ENCODE results near the gene RNF25.

Gene RNF25

GRCh38 chr2:218671654-218672566, at the start of gene RNF25, which contains the start of gene STK36 (continued):
- TF ChIP-seq MZF1 (tag by site-specific recombination; IDR thresholded peaks at IDR 0.05; ENCODE audit: borderline replicate concordance) (no peak), ZNF544 (tag by site-specific recombination; IDR thresholded peaks at IDR 0.05) (no peak), ZNF785 (tag by site-specific recombination; IDR thresholded peaks at IDR 0.05) (no peak), YY1 (tag by site-specific recombination; IDR thresholded peaks at IDR 0.05) (peak; percentile 73; the same call in 1 of the 2 replicates), ZNF561 (tag by site-specific recombination; IDR thresholded peaks at IDR 0.05; ENCODE audit: borderline replicate concordance) (no peak)

GRCh38 chr2:218721488-218721887, 49.7 kb upstream of the RNF25 start:
- peaks cover 3% of the 10 kb centered on the region; the same call in 1 of the 2 replicates for H3K9me3 ChIP-seq (ENCODE audit: control insufficient read depth, insufficient read depth, low read depth, low read length)
- H3K4me1 ChIP-seq (ENCODE audit: control insufficient read depth, insufficient read depth, low read length): peaks cover 41% of the 10 kb centered on the region
- CTCF ChIA-PET: interaction anchor here (0.5 to 3.5 kb wide), 8 partner anchors 10 to 139 kb away, joined by 3 to 41 read pairs (median 4); partner anchors contain the start of gene TTLL4
- no peak for TF ChIP-seq ZNF768 (tag by site-specific recombination; IDR thresholded peaks at IDR 0.05)
- no peak for TF ChIP-seq SP2 (tag by site-specific recombination; IDR thresholded peaks at IDR 0.05)
- TF ChIP-seq KLF10 (tag by site-specific recombination; IDR thresholded peaks at IDR 0.05): no peak
- POLR2A ChIA-PET: interaction anchor here (0.6 to 1.1 kb wide), 2 partner anchors 10 to 648 kb away, joined by 3 read pairs; no protein-coding TSS in a partner anchor
- no peak overlapping the region for H3K4me3 ChIP-seq (ENCODE audit: low read depth, low read length)
- no peak overlapping the region for H3K27ac ChIP-seq (ENCODE audit: extremely low read depth, low read depth, low read length)
- H3K36me3 ChIP-seq (ENCODE audit: control insufficient read depth in 2 of 2, insufficient read depth in 1 of 2, low read length in 2 of 2): peaks cover 3 to 15% of the 10 kb centered on the region in 2 experiments

- Histone ChIP-seq H3K4me3 (ENCODE audit: low read depth, low read length) (no peak overlapping the region), H3K27ac (ENCODE audit: extremely low read depth, low read depth, low read length) (no peak overlapping the region), H3K4me1 (ENCODE audit: control insufficient read depth, insufficient read depth, low read length) (peaks cover 41% of the 10 kb centered on the region), H3K9me3 (ENCODE audit: control insufficient read depth, insufficient read depth, low read depth, low read length) (no peaks in the 10 kb centered on the region), H3K36me3 (ENCODE audit: control insufficient read depth in 2 of 2, insufficient read depth in 1 of 2, low read length in 2 of 2) (peaks cover 13 to 18% of the 10 kb centered on the region in 2 experiments; a peak in 2 of 3 replicates)
- POLR2A ChIA-PET: interaction anchor here (1.1 kb wide), 1 partner anchor 9 kb away, joined by 3 read pairs; no protein-coding TSS in a partner anchor
- CTCF ChIA-PET: interaction anchor here (0.8 to 3.5 kb wide), 3 partner anchors 9 to 33 kb away, joined by 3 to 41 read pairs (median 5); partner anchors contain the start of gene TTLL4
- TF ChIP-seq ZSCAN18 (tag by site-specific recombination; IDR thresholded peaks at IDR 0.05) (no peak), ZNF654 (tag by site-specific recombination; IDR thresholded peaks at IDR 0.05; ENCODE audit: low read depth) (no peak), ZNF843 (tag by site-specific recombination; IDR thresholded peaks at IDR 0.05) (0 out of 2 replicates have a peak, but pooled peaks have one; percentile 57), SP2 (tag by site-specific recombination; IDR thresholded peaks at IDR 0.05) (no peak), ZFP3 (tag by site-specific recombination; IDR thresholded peaks at IDR 0.05; ENCODE audit: low read depth) (no peak), REST (tag by site-specific recombination; IDR thresholded peaks at IDR 0.05) (no peak), HIC1 (tag by site-specific recombination; IDR thresholded peaks at IDR 0.05) (no peak), ZNF639 (tag by site-specific recombination; IDR thresholded peaks at IDR 0.05) (no peak), SCRT1 (tag by site-specific recombination; IDR thresholded peaks at IDR 0.05; ENCODE audit: borderline replicate concordance) (no peak), ZNF658 (tag by site-specific recombination; IDR thresholded peaks at IDR 0.05) (no peak)
These were observed 48.5 kb upstream of the RNF25 start for GRCh38 chr2:218720048-218721041.
